AG09309 (cell line): ENCODE measurements around the gene OR51V1.
"Not testable (repeated sequence)": the region's sequence is repeated elsewhere in the genome, so short reads cannot be mapped to it uniquely, and the experiment has no call there.

Experiments
- DNase-seq: peaks from one replicate; pipeline ENCODE4 v3.0.0-alpha.2; 2010; ENCODE audit warnings: low read depth
- H3K4me3 ChIP-seq: 2 replicates; pipeline ENCODE4 v1.5.1; 2011; ENCODE audit warnings: mild to moderate bottlenecking, low read depth, low read length, moderate library complexity; ENCODE audit not compliant: control insufficient read depth
- TF ChIP-seq, protein P1 (sequence below): IDR thresholded peaks from 2 replicates; pipeline ENCODE4 v1.5.1; 2011; ENCODE audit warnings: mild to moderate bottlenecking, low read depth, low read length, inconsistent platforms; ENCODE audit not compliant: insufficient read depth, control insufficient read depth; ENCODE audit errors: missing control alignments

Gene OR51V1, protein sequence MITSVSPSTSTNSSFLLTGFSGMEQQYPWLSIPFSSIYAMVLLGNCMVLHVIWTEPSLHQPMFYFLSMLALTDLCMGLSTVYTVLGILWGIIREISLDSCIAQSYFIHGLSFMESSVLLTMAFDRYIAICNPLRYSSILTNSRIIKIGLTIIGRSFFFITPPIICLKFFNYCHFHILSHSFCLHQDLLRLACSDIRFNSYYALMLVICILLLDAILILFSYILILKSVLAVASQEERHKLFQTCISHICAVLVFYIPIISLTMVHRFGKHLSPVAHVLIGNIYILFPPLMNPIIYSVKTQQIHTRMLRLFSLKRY

DNA sequence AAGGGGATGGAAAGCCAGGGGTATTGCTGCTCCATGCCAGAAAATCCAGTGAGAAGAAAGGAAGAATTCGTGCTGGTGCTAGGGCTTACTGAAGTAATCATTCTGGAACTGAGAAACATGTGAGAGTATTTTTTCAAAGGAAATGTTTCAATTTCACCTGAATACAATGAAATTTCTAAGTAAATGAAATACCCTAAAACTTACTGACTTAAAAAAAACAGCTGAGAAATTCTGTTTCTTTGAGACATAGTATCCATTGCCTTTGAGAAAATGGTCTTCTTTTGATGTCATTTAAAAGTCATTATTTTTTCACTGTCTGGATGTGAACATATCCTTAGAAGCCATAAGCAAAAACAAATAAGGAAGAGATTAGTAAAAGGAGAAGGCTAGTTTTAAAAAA lies at the start of gene OR51V1:
Gene OR51V1, minus strand, starts transcription at position 101 of the 400 bp plus-strand sequence. Its CDS starts 0 bp downstream, at position 101.
- TF ChIP-seq, protein P1, sequence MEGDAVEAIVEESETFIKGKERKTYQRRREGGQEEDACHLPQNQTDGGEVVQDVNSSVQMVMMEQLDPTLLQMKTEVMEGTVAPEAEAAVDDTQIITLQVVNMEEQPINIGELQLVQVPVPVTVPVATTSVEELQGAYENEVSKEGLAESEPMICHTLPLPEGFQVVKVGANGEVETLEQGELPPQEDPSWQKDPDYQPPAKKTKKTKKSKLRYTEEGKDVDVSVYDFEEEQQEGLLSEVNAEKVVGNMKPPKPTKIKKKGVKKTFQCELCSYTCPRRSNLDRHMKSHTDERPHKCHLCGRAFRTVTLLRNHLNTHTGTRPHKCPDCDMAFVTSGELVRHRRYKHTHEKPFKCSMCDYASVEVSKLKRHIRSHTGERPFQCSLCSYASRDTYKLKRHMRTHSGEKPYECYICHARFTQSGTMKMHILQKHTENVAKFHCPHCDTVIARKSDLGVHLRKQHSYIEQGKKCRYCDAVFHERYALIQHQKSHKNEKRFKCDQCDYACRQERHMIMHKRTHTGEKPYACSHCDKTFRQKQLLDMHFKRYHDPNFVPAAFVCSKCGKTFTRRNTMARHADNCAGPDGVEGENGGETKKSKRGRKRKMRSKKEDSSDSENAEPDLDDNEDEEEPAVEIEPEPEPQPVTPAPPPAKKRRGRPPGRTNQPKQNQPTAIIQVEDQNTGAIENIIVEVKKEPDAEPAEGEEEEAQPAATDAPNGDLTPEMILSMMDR, result no peak
- no peak within 1 kb of the TSS for H3K4me3 ChIP-seq
- DNase-seq, result no peak

DNA sequence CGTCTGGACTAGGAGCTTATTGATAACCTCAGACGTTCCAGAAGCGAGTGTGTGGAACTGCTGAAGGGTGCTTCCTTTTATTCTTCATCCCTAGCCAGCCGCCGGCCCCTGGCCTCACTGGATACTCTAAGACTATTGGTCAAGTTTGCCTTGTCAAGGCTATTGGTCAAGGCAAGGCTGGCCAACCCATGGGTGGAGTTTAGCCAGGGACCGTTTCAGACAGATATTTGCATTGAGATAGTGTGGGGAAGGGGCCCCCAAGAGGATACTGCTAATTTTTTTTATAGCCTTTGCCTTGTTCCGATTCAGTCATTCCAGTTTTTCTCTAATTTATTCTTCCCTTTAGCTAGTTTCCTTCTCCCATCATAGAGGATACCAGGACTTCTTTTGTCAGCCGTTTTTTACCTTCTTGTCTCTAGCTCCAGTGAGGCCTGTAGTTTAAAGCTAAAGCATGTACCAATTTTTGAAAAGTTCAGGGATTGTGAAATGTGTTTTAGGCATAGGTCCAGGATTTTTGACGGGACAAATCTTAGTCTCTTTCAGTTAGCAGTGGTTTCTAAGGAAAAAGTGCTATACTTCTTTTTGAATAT lies 49.4 kb upstream of the OR51V1 start, which contains the start of gene HBG1:
Gene HBG1, minus strand, starts transcription at position 51 of the 590 bp plus-strand sequence. CDS start 53 bp downstream, outside the sequence.
- not testable (repeated sequence) for DNase-seq

DNA sequence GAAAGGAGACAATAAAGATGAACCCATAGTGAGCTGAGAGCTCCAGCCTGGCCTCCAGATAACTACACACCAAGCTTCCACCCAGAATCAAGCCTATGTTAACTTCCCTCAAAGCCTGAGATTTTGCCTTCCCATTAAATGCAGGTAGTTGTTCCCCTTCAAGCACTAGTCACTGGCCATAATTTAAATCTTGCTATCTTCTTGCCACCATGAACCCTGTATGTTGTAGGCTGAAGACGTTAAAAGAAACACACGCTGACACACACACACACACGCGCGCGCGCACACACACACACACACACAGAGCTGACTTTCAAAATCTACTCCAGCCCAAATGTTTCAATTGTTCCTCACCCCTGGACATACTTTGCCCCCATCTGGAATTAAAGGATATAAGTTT lies 48.0 kb upstream of the OR51V1 start:
- not testable (repeated sequence) for DNase-seq, H3K4me3 ChIP-seq

More for the DNA sequence above, 49.4 kb upstream of the OR51V1 start, which contains the start of gene HBG1:
- H3K4me3 ChIP-seq, result not testable (repeated sequence)

DNA sequence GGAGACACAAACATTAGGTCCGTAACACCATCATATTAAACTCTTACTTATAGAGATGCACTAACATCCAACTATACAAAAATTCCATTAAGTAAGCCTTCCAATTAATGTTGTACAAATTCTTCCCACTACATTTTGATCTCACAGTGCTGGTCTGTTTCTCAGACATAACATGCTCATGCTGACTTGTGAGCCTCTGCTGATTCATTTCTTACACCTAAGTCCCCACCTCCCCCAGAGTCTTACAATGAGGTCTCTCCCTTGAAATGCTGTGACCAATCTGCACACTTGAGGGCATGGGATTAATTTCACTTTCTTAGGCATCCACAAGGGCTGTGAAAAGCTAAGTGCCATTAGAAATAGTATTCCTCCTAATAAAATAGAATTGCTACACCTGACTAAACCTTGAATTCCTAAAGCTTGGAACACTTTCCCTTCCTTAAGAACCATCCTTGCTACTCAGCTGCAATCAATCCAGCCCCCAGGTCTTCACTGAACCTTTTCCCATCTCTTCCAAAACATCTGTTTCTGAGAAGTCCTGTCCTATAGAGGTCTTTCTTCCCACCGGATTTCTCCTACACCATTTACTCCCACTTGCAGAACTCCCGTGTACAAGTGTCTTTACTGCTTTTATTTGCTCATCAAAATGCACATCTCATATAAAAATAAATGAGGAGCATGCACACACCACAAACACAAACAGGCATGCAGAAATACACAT lies 47.1 kb upstream of the OR51V1 start:
- TF ChIP-seq, protein P1, result no peak
- no peak overlapping the region for H3K4me3 ChIP-seq
- DNase-seq, result no peak

DNA sequence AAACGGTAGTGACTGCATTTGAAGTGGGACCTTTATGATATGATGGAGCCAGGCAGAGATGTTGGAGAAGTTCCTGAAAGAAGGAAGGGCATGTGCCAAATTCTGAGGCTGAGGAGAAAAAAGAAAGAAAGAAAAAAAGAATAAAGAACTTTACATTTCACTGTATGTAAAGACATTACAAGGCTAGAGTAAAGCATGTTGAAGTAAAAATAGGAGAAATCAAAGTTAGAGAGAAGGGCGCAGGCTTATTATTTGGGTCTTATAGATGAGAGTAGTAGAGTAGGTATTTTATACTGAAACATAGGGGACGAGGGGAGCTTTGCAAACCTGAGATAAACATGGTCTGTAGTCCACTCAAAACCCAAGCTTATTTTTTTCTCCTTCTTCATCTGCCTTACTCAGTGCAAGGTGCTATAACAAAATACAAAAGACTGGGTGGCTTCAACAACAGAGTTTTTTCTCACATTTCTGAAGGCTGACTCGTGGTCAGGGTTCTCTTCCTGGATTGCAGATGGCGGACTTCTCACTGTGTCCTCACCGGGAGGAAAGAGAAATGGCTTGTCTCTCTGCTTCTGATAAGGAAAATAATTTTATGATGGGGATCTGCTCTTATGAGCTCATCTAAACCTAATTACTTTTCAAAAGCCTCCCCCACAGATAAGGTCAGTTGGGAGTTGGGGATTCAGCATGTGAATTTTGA lies 46.4 kb upstream of the OR51V1 start:
- H3K4me3 ChIP-seq, result no peak overlapping the region
- no peak for DNase-seq
- TF ChIP-seq, protein P1, result no peak

DNA sequence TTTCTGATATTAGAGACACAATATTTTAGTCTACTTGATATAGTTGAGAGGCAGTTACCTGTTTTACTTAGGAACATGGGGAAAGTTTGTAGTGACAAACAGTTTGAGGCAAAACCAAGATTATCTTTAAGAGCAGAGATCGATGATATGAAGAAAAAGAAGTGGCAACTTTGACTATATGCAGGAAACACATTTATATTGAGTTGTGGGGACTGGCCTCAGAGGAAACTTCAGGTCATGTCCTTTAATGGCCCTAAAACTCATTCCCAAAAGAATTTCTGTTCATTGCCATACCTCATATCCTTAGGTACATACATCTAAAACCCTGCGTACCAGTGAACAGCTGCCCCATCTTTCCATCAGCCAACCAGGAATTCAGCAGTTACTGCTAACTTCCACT lies 44.7 kb upstream of the OR51V1 start:
- TF ChIP-seq, protein P1, result no peak
- no peak for DNase-seq
- H3K4me3 ChIP-seq, result no peak overlapping the region

DNA sequence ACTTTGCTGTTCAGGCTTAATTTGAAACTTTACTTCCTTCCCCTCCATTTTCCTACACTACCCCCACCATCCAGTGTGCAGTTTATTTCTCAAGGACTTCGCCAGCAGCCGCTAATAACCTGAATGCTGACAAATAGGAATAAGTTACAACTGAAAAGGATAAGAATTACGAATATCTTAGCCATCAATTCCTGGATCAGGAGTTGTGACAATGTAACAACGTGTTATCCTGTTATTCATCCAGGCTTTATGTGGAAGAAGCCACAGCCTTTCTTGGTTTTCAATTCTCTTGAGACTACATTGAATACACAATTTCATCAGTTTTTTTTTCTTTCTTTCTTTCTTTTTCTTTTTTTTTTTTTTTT lies 43.3 kb upstream of the OR51V1 start:
- DNase-seq, result no peak
- no peak overlapping the region for H3K4me3 ChIP-seq
- TF ChIP-seq, protein P1, result no peak
